ENCODE data around the gene UNC5C.

UNC5C gene

DNA sequence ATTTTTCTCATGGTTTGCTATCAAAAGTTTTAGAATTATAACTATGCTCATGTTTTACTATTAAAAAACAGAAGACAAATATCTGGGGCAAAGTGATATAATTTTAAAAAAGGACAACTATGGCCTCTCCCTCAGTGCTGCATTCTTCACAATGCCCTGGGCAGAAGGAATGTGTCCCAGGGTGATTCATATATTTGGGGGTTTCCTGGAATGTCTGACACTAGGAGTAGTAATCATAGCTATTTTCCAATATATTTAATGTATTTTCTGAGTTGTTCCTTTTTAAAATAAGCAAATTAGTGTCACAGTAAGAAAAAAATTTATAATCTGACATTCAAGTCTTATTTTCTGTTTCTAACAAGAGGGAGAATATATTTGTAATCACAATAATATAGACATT lies 281.7 kb downstream of the UNC5C start:
- Histone ChIP-seq H3K27me3 (ENCODE audit: control insufficient read depth in 2 of 2, insufficient read depth in 2 of 2, low read length in 2 of 2) (no peaks in the 10 kb centered on the region), H3K9me3 (ENCODE audit: control insufficient read depth in 2 of 2, low read length in 2 of 2) (no peaks in the 10 kb centered on the region), H3K36me3 (ENCODE audit: control insufficient read depth in 2 of 2, insufficient read depth in 2 of 2, low read length in 2 of 2) (no peaks in the 10 kb centered on the region), H3K4me1 (ENCODE audit: control insufficient read depth in 2 of 2, insufficient read depth in 2 of 2, low read length in 2 of 2) (no peaks in the 10 kb centered on the region), H3K27ac (ENCODE audit: low read depth in 2 of 2, low read length in 2 of 2) (no peak overlapping the region), H3K9ac (ENCODE audit: low read depth in 1 of 2, low read length in 2 of 2) (no peak overlapping the region), H3K4me3 (ENCODE audit: low read length in 2 of 2) (no peak overlapping the region)

DNA sequence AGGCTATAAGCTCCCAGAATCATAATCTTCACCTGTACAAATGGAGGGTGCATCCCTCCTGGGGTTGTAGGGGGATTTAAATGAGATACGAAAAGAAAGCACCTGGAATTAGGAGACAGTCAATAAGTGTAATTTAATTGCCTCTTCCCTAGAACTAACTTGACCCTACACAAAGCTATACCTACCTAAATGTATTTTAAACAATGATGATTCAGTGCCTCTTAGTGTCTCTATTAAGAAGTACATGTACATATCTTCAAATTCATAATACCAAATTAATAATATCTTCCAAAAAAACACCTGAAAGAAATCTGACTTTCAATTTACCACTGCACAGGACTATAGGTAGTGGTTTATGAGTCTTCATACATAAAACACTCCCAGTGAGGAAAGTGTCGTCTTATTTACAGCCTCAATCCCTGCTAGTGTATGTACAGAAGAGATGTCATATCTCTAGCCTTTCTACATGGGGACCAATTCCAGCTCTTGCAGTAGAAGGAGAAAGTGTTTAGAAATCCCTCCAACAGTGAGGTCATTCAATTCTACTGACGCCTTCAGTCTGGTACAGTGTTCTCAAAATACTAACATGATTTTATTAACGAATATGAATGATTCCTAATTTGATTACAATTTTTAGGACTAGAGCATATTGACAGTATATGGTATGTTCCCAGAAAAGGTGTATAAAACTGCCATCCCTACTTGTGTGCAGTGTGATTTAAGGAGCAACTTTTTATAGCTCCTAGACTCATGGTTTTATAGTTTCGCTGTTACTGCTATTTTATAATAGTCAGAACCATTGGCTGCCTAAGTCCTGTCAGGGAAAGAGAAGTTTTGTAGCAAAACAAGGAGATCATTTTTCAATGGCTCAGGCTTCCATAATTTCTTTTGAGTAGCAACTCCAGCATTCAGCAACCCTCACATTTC lies 282.7 kb downstream of the UNC5C start:
- Histone ChIP-seq H3K36me3 (ENCODE audit: control insufficient read depth in 2 of 2, insufficient read depth in 2 of 2, low read length in 2 of 2) (no peaks in the 10 kb centered on the region), H3K27ac (ENCODE audit: low read depth in 2 of 2, low read length in 2 of 2) (no peak overlapping the region), H3K9me3 (ENCODE audit: control insufficient read depth in 2 of 2, low read length in 2 of 2) (no peaks in the 10 kb centered on the region), H3K9ac (ENCODE audit: low read depth in 1 of 2, low read length in 2 of 2) (no peak overlapping the region), H3K27me3 (ENCODE audit: control insufficient read depth in 2 of 2, insufficient read depth in 2 of 2, low read length in 2 of 2) (no peaks in the 10 kb centered on the region), H3K4me1 (ENCODE audit: control insufficient read depth in 2 of 2, insufficient read depth in 2 of 2, low read length in 2 of 2) (no peaks in the 10 kb centered on the region), H3K4me3 (ENCODE audit: low read length in 2 of 2) (no peak overlapping the region)

GRCh38 chr4:95264843-95265242 lies 283.9 kb downstream of the UNC5C start:
- Histone ChIP-seq H3K36me3 (ENCODE audit: control insufficient read depth in 2 of 2, insufficient read depth in 2 of 2, low read length in 2 of 2) (no peaks in the 10 kb centered on the region), H3K4me1 (ENCODE audit: control insufficient read depth in 2 of 2, insufficient read depth in 2 of 2, low read length in 2 of 2) (no peaks in the 10 kb centered on the region), H3K9ac (ENCODE audit: low read depth in 1 of 2, low read length in 2 of 2) (no peak overlapping the region), H3K9me3 (ENCODE audit: control insufficient read depth in 2 of 2, low read length in 2 of 2) (no peaks in the 10 kb centered on the region), H3K27ac (ENCODE audit: low read depth in 2 of 2, low read length in 2 of 2) (no peak overlapping the region), H3K27me3 (ENCODE audit: control insufficient read depth in 2 of 2, insufficient read depth in 2 of 2, low read length in 2 of 2) (no peaks in the 10 kb centered on the region), H3K4me3 (ENCODE audit: low read length in 2 of 2) (no peak overlapping the region)

DNA sequence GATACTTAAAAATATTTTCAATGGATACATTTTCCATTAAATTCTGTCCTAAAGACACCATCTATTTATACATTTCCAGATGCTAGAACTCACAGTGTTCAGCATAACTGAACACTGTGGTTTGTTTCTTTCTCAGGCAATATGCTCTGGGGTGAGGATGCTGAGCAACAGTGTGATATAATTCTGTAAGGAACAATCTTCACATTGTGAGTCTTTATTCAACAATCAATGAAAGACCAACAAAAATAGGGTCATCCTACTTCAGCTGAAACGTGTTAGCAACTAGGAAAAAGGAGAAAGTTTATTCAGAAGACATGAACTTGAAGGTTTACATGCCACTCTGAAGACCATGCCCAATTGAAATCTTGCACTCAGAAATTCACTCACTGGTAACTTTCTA lies 284.8 kb downstream of the UNC5C start:
- H3K9me3 ChIP-seq (ENCODE audit: control insufficient read depth in 2 of 2, low read length in 2 of 2), result no peaks in the 10 kb centered on the region
- H3K27me3 ChIP-seq (ENCODE audit: control insufficient read depth in 2 of 2, insufficient read depth in 2 of 2, low read length in 2 of 2), result no peaks in the 10 kb centered on the region
- no peak overlapping the region for H3K9ac ChIP-seq (ENCODE audit: low read depth in 1 of 2, low read length in 2 of 2)
- H3K4me3 ChIP-seq (ENCODE audit: low read length in 2 of 2), result no peak overlapping the region
- H3K4me1 ChIP-seq (ENCODE audit: control insufficient read depth in 2 of 2, insufficient read depth in 2 of 2, low read length in 2 of 2), result no peaks in the 10 kb centered on the region
- no peaks in the 10 kb centered on the region for H3K36me3 ChIP-seq (ENCODE audit: control insufficient read depth in 2 of 2, insufficient read depth in 2 of 2, low read length in 2 of 2)
- no peak overlapping the region for H3K27ac ChIP-seq (ENCODE audit: low read depth in 2 of 2, low read length in 2 of 2)

GRCh38 chr4:95263391-95263790 lies 285.4 kb downstream of the UNC5C start:
- no peaks in the 10 kb centered on the region for H3K36me3 ChIP-seq (ENCODE audit: control insufficient read depth in 2 of 2, insufficient read depth in 2 of 2, low read length in 2 of 2)
- H3K9ac ChIP-seq (ENCODE audit: low read depth in 1 of 2, low read length in 2 of 2), result no peak overlapping the region
- H3K4me3 ChIP-seq (ENCODE audit: low read length in 2 of 2), result no peak overlapping the region
- no peaks in the 10 kb centered on the region for H3K9me3 ChIP-seq (ENCODE audit: control insufficient read depth in 2 of 2, low read length in 2 of 2)
- no peak overlapping the region for H3K27ac ChIP-seq (ENCODE audit: low read depth in 2 of 2, low read length in 2 of 2)
- H3K4me1 ChIP-seq (ENCODE audit: control insufficient read depth in 2 of 2, insufficient read depth in 2 of 2, low read length in 2 of 2), result no peaks in the 10 kb centered on the region
- H3K27me3 ChIP-seq (ENCODE audit: control insufficient read depth in 2 of 2, insufficient read depth in 2 of 2, low read length in 2 of 2), result no peaks in the 10 kb centered on the region

GRCh38 chr4:95256108-95256835 lies 292.5 kb downstream of the UNC5C start:
- H3K9ac ChIP-seq (ENCODE audit: low read depth in 1 of 2, low read length in 2 of 2), result no peak overlapping the region
- no peak overlapping the region for H3K4me3 ChIP-seq (ENCODE audit: low read length in 2 of 2)
- no peaks in the 10 kb centered on the region for H3K27me3 ChIP-seq (ENCODE audit: control insufficient read depth in 2 of 2, insufficient read depth in 2 of 2, low read length in 2 of 2)
- H3K36me3 ChIP-seq (ENCODE audit: control insufficient read depth in 2 of 2, insufficient read depth in 2 of 2, low read length in 2 of 2), result no peaks in the 10 kb centered on the region
- H3K27ac ChIP-seq (ENCODE audit: low read depth in 2 of 2, low read length in 2 of 2), result no peak overlapping the region
- H3K9me3 ChIP-seq (ENCODE audit: control insufficient read depth in 2 of 2, low read length in 2 of 2), result no peaks in the 10 kb centered on the region
- H3K4me1 ChIP-seq (ENCODE audit: control insufficient read depth in 2 of 2, insufficient read depth in 2 of 2, low read length in 2 of 2), result no peaks in the 10 kb centered on the region

DNA sequence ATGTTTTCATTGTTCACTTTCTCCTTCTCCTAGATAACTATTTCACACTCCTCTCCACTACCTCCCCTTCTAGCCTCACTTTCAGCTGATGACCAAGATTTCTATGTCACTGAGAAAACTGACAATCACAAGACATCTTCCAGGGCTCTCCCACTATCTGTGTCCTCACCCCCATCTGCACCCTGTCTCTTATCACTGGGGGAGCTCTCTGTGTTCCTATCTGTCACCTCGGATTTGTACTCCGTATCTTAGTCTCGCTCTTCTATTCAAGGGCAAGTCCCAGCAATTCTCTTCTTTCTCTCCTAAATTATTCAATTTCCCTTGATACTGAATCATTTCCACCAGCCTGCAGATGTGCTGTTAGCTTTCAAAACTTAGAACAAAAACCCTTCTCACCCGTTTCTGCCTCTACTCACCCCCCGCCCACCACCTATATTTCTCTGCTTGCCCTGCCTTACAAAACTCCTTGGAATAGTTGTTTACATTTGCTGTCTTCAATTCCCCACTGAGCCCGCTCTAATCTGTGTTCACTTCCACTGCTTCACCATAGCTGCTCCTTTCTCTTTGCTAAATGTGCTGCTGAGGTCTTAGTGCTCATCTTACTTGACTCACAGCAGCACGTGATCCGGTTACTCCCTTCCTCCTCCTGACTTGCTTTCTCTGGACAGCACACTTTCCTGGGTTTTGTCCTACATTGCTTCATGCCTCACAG lies 293.2 kb downstream of the UNC5C start:
- no peak overlapping the region for H3K9ac ChIP-seq (ENCODE audit: low read depth in 1 of 2, low read length in 2 of 2)
- peaks cover 0 to 3% of the 10 kb centered on the region in 2 donors for H3K4me1 ChIP-seq (ENCODE audit: control insufficient read depth in 2 of 2, insufficient read depth in 2 of 2, low read length in 2 of 2)
- no peak overlapping the region for H3K4me3 ChIP-seq (ENCODE audit: low read length in 2 of 2)
- H3K9me3 ChIP-seq (ENCODE audit: control insufficient read depth in 2 of 2, low read length in 2 of 2), result no peaks in the 10 kb centered on the region
- H3K36me3 ChIP-seq (ENCODE audit: control insufficient read depth in 2 of 2, insufficient read depth in 2 of 2, low read length in 2 of 2), result no peaks in the 10 kb centered on the region
- no peaks in the 10 kb centered on the region for H3K27me3 ChIP-seq (ENCODE audit: control insufficient read depth in 2 of 2, insufficient read depth in 2 of 2, low read length in 2 of 2)
- H3K27ac ChIP-seq (ENCODE audit: low read depth in 2 of 2, low read length in 2 of 2), result no peak overlapping the region

DNA sequence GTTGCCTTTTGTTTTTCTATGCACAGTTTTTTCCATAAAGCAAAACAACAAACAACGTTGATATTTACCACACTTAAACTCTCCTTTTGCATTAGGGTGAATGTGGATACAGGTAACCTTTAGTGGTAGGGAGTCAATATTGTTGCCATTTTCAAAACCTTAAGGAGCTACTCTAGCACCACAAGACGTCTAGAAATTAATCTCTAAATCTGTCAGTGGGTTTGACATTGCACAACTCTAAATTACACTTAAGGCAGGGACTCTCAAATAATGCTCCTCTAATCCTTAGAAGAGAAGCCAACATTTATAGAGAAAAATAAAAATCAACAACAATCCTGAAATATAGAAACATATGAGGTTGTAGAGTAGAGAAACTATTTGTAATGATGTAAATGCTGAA lies 297.2 kb downstream of the UNC5C start:
- no peaks in the 10 kb centered on the region for H3K9me3 ChIP-seq (ENCODE audit: control insufficient read depth in 2 of 2, low read length in 2 of 2)
- H3K36me3 ChIP-seq (ENCODE audit: control insufficient read depth in 2 of 2, insufficient read depth in 2 of 2, low read length in 2 of 2), result no peaks in the 10 kb centered on the region
- H3K4me1 ChIP-seq (ENCODE audit: control insufficient read depth in 2 of 2, insufficient read depth in 2 of 2, low read length in 2 of 2), result peaks cover 0 to 9% of the 10 kb centered on the region in 2 donors
- H3K27ac ChIP-seq (ENCODE audit: low read depth in 2 of 2, low read length in 2 of 2), result no peak overlapping the region
- H3K9ac ChIP-seq (ENCODE audit: low read depth in 1 of 2, low read length in 2 of 2), result no peak overlapping the region
- no peak overlapping the region for H3K4me3 ChIP-seq (ENCODE audit: low read length in 2 of 2)
- H3K27me3 ChIP-seq (ENCODE audit: control insufficient read depth in 2 of 2, insufficient read depth in 2 of 2, low read length in 2 of 2), result no peaks in the 10 kb centered on the region

GRCh38 chr4:95250544-95251137 lies 298.1 kb downstream of the UNC5C start:
- Histone ChIP-seq H3K36me3 (ENCODE audit: control insufficient read depth in 2 of 2, insufficient read depth in 2 of 2, low read length in 2 of 2) (no peaks in the 10 kb centered on the region), H3K27ac (ENCODE audit: low read depth in 2 of 2, low read length in 2 of 2) (no peak overlapping the region), H3K4me3 (ENCODE audit: low read length in 2 of 2) (no peak overlapping the region), H3K9ac (ENCODE audit: low read depth in 1 of 2, low read length in 2 of 2) (no peak overlapping the region), H3K4me1 (ENCODE audit: control insufficient read depth in 2 of 2, insufficient read depth in 2 of 2, low read length in 2 of 2) (peaks cover 0 to 9% of the 10 kb centered on the region in 2 donors), H3K9me3 (ENCODE audit: control insufficient read depth in 2 of 2, low read length in 2 of 2) (no peaks in the 10 kb centered on the region), H3K27me3 (ENCODE audit: control insufficient read depth in 2 of 2, insufficient read depth in 2 of 2, low read length in 2 of 2) (no peaks in the 10 kb centered on the region)

All from mucosa of rectum (tissue), 2 donors.